Bronchial epithelial cell (primary cell): ENCODE results near the gene TP53I11. TPM values are rescaled to one million over a fixed set of nuclear protein-coding genes. Genes with fewer than 3 reads are reported as not detected.
A peak's percentile ranks its signal among the peaks of the same experiment; 100 is the strongest.

ENCODE experiments used
- DNase-seq: peaks from one replicate; pipeline ENCODE4 v3.0.0-alpha.2; 2010; ENCODE audit warnings: low read depth
- FAIRE-seq: peaks from 2 replicates; lab custom pipeline; 2011; peaks lifted over from hg19 to GRCh38; lab: Jason Lieb, UNC
- H3K27me3 ChIP-seq: 2 replicates; pipeline ENCODE4 v1.5.1; 2011; ENCODE audit warnings: low read length; ENCODE audit not compliant: control insufficient read depth, insufficient read depth
- H3K36me3 ChIP-seq: 2 replicates; pipeline ENCODE4 v1.5.1; 2011; ENCODE audit warnings: low read length; ENCODE audit not compliant: control insufficient read depth, insufficient read depth
- H3K4me3 ChIP-seq: 2 replicates; pipeline ENCODE4 v1.5.1; 2011; ENCODE audit warnings: mild to moderate bottlenecking, low read depth, low read length, control low read depth
- total RNA-seq: library from RNA; depleted of rRNA; stranded (reverse); fragments of >200 nt; gene quantifications from 2 replicates; pipeline ENCODE4 v1.2.1, GENCODE V29; 2014
- TF ChIP-seq, protein P1 (sequence below): IDR thresholded peaks from 2 replicates; pipeline ENCODE4 v1.5.1; 2011; ENCODE audit warnings: mild to moderate bottlenecking, moderate library complexity, low read length, control low read depth, inconsistent platforms; ENCODE audit not compliant: insufficient read depth, severe bottlenecking

TP53I11 gene
- total RNA-seq, 1 donor from 2014 or later = 1.8 TPM

DNA sequence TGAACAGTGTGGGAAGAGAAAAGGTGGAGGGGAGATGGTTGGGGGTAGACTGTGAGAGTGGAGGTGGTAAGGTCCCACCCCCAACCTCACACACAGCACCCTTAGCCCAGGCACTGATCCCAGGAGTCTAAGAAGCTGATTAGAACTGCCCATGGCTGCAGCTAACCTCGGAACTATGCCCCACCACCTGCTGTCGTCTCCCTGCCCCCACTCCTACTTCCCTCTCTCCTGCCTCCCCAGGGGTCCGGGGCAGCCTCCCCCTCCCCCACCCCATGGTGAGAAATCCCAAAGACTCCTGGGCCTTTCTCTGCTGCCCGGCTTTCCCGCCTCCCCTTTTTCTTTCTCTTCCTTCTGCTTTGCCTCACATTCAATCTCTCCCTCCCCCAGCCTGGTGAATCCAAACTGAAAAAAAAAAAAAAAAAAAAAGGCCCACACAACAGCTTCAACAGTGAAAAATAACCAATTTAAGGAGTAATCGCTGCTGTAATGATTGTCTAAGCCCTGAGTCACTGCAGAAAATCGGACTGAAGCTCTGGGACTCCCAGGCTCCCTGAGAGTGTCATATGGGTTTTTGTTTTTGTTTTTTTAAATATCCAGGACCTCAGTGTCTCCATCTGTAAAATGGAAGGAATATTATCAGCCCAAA is 9.6 kb upstream of the TP53I11 start:
- H3K27me3 ChIP-seq = peaks cover 17% of the 10 kb centered on the region

DNA sequence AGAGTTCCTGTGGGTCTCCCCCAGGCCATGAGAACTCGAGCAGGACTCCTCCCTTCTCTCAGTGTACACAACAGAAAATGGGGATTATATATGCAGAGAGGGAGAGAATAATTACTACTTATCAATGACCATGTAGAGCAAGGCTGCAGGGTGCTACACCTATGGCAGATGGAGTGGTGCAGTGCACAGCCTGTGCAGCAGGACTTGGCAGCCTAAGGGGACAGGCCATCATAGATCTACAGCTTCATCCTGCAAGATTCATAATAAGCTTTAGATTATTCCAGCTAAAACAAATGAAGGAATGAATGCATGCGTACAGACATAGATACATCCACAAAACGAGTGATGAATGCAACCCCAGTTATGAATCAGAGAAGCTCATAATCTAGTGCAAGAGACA is 8.4 kb upstream of the TP53I11 start:
- Histone ChIP-seq H3K4me3 (no peak overlapping the region), H3K27me3 (peaks cover 14% of the 10 kb centered on the region), H3K36me3 (no peaks in the 10 kb centered on the region)
- TF ChIP-seq, protein P1, sequence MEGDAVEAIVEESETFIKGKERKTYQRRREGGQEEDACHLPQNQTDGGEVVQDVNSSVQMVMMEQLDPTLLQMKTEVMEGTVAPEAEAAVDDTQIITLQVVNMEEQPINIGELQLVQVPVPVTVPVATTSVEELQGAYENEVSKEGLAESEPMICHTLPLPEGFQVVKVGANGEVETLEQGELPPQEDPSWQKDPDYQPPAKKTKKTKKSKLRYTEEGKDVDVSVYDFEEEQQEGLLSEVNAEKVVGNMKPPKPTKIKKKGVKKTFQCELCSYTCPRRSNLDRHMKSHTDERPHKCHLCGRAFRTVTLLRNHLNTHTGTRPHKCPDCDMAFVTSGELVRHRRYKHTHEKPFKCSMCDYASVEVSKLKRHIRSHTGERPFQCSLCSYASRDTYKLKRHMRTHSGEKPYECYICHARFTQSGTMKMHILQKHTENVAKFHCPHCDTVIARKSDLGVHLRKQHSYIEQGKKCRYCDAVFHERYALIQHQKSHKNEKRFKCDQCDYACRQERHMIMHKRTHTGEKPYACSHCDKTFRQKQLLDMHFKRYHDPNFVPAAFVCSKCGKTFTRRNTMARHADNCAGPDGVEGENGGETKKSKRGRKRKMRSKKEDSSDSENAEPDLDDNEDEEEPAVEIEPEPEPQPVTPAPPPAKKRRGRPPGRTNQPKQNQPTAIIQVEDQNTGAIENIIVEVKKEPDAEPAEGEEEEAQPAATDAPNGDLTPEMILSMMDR = no peak
- no peak for FAIRE-seq
- no peak for DNase-seq

More for the DNA sequence above, 9.6 kb upstream of the TP53I11 start:
- DNase-seq (no peak), FAIRE-seq (no peak)
- Histone ChIP-seq H3K36me3 (no peaks in the 10 kb centered on the region), H3K4me3 (no peak overlapping the region)
- TF ChIP-seq, protein P1 = no peak

DNA sequence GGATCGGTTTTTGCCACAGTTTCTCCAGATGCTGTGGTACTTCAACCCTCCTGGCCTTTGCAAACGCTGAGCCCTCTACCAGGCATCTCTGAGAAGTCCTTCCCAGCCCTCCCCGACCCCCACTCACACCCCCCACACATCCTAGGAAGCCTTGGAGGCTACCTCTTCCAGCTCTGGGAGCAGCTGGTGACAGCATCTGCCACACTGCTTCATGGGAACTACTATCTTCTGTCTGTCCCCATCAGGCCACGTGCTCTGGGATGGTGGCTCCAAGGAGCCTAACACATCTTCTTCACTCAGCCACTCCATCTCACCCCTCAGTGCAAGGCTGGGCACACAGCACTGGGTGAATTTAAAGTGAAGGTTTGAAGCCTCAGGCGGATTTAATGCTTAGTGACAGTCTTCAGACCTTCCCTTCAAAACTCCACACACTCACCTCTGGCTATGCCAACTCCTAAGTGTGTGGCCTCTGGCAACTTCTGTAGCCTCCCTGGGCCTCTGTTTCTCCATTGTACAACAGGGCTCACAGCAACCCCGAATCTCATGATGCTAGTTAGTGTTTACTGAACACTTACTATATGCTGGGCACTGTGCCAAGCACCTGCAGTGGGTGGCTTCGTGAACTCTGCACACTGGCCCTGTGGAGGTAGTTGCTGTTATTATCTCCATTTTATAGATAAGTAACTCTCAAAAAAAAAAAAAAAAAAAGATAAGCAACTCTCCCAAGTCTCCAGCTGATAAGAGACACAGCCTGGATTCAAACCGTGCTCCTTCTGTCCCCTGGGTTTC is 7.3 kb upstream of the TP53I11 start:
- Histone ChIP-seq H3K27me3 (peaks cover 12% of the 10 kb centered on the region), H3K4me3 (no peak overlapping the region), H3K36me3 (no peaks in the 10 kb centered on the region)
- TF ChIP-seq, protein P1 = no peak
- FAIRE-seq (no peak), DNase-seq (no peak)

DNA sequence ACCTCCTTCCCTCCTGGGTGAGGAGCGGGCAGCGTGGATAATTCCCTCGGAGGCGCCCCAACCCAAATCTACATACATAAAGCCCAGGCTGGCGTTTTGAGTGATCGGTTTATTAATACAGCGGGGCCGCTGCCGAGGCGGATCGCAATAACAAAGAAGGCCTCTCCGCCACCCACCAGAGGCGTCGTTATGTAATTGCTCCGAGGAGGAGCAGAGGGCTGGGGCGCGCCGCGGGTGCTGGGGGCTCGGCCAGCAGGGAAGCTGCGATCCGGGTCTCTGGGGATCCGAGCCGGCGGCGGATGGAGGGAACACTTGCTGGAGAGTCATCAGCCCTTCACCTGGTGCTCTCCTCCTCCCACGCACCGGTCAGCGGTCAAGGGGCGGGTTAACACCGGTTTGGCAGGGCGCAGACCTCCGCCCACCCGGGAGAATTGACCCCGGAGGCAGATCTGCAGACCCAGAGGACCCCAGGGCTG is 6.4 kb upstream of the TP53I11 start:
- DNase-seq (no peak), FAIRE-seq (no peak)
- TF ChIP-seq, protein P1 = no peak
- Histone ChIP-seq H3K36me3 (no peaks in the 10 kb centered on the region), H3K4me3 (no peak overlapping the region), H3K27me3 (peaks cover 12% of the 10 kb centered on the region)

DNA sequence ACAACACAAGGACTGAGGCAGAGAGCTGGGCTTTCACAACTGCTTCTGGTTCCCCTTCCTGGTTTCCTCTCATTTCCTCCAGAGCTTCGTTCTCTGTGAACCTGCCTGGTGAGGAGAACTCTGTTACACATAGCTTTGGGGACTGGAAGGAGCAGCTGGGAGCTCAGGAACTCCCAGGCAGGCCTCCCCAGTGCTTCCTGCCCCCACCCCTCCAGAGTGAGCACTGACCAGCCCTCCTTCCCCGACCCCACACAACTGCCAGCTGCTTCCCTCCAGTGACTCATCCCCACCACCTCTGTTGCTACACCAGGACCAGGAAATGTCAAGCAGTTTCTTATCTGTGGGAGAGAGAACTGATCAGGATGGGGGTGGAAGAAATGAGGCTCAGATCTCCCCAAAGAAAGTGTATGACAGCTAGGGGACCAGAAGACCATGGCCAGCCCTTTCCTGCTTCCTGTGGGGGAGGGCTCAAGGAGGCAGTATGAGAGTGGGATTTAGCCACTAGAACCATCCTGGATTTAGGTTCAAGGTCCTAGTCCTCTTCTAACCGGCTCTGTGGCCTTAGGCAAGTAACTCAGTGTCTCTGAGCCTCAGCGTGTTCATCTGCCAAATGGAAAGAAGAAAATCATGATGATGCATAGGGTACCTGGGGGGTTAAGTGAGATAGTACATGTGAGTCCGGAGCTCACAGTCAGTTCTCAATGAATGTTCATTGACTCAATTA is 4.5 kb upstream of the TP53I11 start:
- peak; percentile 84 for FAIRE-seq
- Histone ChIP-seq H3K36me3 (no peaks in the 10 kb centered on the region), H3K27me3 (peaks cover 12% of the 10 kb centered on the region), H3K4me3 (no peak overlapping the region)
- DNase-seq = peak; percentile 60
- TF ChIP-seq, protein P1 = no peak
